GM18873 (cell line): ENCODE results near the gene SPON1.
"Not testable (repeated sequence)": the region's sequence is repeated elsewhere in the genome, so short reads cannot be mapped to it uniquely, and the experiment has no call there.

ENCODE experiments used
- ATAC-seq: cut with Tn5 transposase; IDR thresholded peaks from one replicate; pipeline ENCODE4 v1.9.1; 2021; ENCODE audit warnings: mild to moderate bottlenecking, moderate library complexity, moderate number of reproducible peaks; ENCODE audit not compliant: unreplicated experiment, low FRiP score

The SPON1 gene

GRCh38 chr11:13962562-13963168 is at the start of gene SPON1:
SPON1 (plus strand) TSS chr11:13962723; CDS start chr11:13962905, 182 bp downstream.
- ATAC-seq = no peak

- ATAC-seq = no peak
These were observed 45.3 kb upstream of the SPON1 start for GRCh38 chr11:13917264-13917663.

- ATAC-seq = no peak
These were observed 44.6 kb upstream of the SPON1 start for GRCh38 chr11:13917904-13918303.

GRCh38 chr11:13920756-13921155 is 41.8 kb upstream of the SPON1 start:
- no peak for ATAC-seq

GRCh38 chr11:13921545-13921944 is 41.0 kb upstream of the SPON1 start:
- no peak for ATAC-seq

GRCh38 chr11:13923182-13923581 is 39.3 kb upstream of the SPON1 start:
- ATAC-seq = no peak

- ATAC-seq = no peak
These were observed 38.5 kb upstream of the SPON1 start for GRCh38 chr11:13923716-13924650.

- ATAC-seq = no peak
These were observed 37.7 kb upstream of the SPON1 start for GRCh38 chr11:13924801-13925327.

- not testable (repeated sequence) for ATAC-seq
These were observed 36.2 kb upstream of the SPON1 start for GRCh38 chr11:13926366-13926765.

- no peak for ATAC-seq
These were observed 35.5 kb upstream of the SPON1 start for GRCh38 chr11:13926981-13927380.

GRCh38 chr11:13927481-13927880 is 35.0 kb upstream of the SPON1 start:
- ATAC-seq = no peak

GRCh38 chr11:13928566-13929251 is 33.8 kb upstream of the SPON1 start:
- ATAC-seq = no peak

GRCh38 chr11:13929395-13929891 is 33.1 kb upstream of the SPON1 start:
- no peak for ATAC-seq

- no peak for ATAC-seq
These were observed 31.2 kb upstream of the SPON1 start for GRCh38 chr11:13931356-13931755.

- ATAC-seq = not testable (repeated sequence)
These were observed 25.4 kb upstream of the SPON1 start for GRCh38 chr11:13937154-13937553.

- not testable (repeated sequence) for ATAC-seq
These were observed 23.7 kb upstream of the SPON1 start for GRCh38 chr11:13938829-13939228.

- ATAC-seq = no peak
These were observed 22.3 kb upstream of the SPON1 start for GRCh38 chr11:13939961-13940906.

GRCh38 chr11:13940907-13941256 is 21.6 kb upstream of the SPON1 start:
- ATAC-seq = no peak

GRCh38 chr11:13941775-13942174 is 20.7 kb upstream of the SPON1 start:
- no peak for ATAC-seq

GRCh38 chr11:13942378-13942777 is 20.1 kb upstream of the SPON1 start:
- no peak for ATAC-seq
